ENCODE results near the gene RERE.
"Not testable (repeated sequence)": the region's sequence is repeated elsewhere in the genome, so short reads cannot be mapped to it uniquely, and the experiment has no call there.

- TF ChIP-seq CTCF (IDR thresholded peaks at IDR 0.05; ENCODE audit: borderline replicate concordance, extremely low read depth, low read length, poor library complexity, severe bottlenecking); EZH2 (IDR thresholded peaks at IDR 0.05; ENCODE audit: borderline replicate concordance, low read depth, low read length, severe bottlenecking): not testable (repeated sequence)
Observed at GRCh38 chr1:8621785-8622348, 195.6 kb downstream of the RERE start.
